Measurements from ENCODE around the gene SMIM5. TPM values are rescaled to one million over a fixed set of nuclear protein-coding genes. Genes with fewer than 3 reads are reported as not detected.

SMIM5 gene
- total RNA-seq, 4 donors from 2014 or later = 7.1 to 11.9 (median 9.5) TPM

DNA sequence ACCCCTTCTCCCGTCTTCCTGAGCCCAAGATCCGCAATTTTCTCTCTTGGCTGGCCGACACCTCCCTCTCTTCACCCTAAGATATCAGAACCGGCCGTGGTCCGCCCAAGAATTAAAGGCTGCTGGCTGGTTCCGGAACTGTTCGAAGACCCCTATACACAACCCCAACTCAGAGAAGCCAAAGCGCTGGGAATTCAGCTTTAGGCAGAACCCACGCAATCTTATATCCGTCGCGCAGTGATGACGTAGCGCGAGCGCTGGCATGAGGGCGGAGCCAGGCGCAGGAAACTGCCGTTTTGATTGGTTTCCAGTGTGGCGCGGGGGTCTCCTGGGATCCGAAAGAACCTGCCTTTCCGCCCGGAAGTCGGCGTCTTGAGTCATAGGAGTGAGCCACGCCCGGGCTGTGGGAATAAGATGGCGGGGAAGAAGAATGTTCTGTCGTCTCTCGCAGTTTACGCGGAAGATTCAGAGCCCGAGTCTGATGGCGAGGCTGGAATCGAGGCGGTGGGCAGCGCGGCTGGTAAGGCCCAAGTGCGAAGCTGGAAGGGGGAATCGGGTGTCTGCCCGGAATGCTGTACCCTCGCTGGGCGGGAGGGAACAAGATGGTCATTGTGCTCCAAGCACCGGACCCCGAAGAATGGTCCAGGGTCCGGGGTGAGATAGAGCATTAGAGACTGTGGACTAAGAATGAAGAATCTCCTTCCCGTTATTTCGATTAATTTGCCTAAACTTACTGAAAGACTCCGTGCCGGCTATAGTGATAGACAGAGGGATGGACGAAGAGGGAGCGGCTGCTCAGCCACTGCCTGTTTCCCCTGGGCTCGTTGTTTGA, 33.9 kb downstream of the SMIM5 start, which contains the start of the genes RECQL5 and SAP30BP:
TSS of gene RECQL5 (minus strand) at position 196 of the 832 bp plus-strand sequence. CDS start 597 bp downstream, outside the sequence.
TSS of gene SAP30BP (plus strand) at position 380 of the 832 bp plus-strand sequence. CDS start at position 415, 35 bp downstream.
- 0% methylated on average over 55 of the region's 55 CpGs for WGBS, 2 donors
- H3K4me3 ChIP-seq (ENCODE audit: low read depth, poor library complexity, severe bottlenecking) = peak within 1 kb of the TSS; percentile 79
- DNase-seq (ENCODE audit: low spot score in 2 of 2) = peak; percentile 96 to 100
- intact Hi-C loops (cut with DNase I; ENCODE audit: low total_unique reads) = no loop called here
- TF ChIP-seq, protein P1, sequence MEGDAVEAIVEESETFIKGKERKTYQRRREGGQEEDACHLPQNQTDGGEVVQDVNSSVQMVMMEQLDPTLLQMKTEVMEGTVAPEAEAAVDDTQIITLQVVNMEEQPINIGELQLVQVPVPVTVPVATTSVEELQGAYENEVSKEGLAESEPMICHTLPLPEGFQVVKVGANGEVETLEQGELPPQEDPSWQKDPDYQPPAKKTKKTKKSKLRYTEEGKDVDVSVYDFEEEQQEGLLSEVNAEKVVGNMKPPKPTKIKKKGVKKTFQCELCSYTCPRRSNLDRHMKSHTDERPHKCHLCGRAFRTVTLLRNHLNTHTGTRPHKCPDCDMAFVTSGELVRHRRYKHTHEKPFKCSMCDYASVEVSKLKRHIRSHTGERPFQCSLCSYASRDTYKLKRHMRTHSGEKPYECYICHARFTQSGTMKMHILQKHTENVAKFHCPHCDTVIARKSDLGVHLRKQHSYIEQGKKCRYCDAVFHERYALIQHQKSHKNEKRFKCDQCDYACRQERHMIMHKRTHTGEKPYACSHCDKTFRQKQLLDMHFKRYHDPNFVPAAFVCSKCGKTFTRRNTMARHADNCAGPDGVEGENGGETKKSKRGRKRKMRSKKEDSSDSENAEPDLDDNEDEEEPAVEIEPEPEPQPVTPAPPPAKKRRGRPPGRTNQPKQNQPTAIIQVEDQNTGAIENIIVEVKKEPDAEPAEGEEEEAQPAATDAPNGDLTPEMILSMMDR (IDR thresholded peaks at IDR 0.05) = no peak
- peak in 1 of 2 donors; percentile 79 for TF ChIP-seq POLR2A (IDR thresholded peaks at IDR 0.05)

DNA sequence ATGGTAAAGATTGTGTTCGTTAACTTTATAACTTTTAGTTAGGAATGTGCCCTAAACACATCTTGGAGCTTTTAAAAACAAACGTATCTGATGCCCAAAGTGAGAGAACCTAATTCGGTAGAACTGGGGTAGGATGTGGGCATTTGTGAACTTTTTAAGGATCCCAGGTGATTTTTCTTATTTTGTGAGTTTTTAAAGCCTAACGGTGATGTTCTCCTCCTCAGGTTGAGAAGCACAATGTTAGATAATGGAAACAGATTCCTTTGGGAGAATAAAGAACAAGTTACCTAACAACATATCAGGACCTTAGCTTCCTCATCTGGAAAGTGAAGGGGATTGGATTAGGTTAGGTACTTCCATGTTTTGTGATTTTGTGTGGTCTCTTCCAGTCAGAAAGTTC, 34.6 kb downstream of the SMIM5 start:
- WGBS, 2 donors = 5 to 9% methylated on average over 4 of the region's 4 CpGs
- peak overlapping the region; percentile 79 for H3K4me3 ChIP-seq (ENCODE audit: low read depth, poor library complexity, severe bottlenecking)
- TF ChIP-seq, protein P1 (IDR thresholded peaks at IDR 0.05) = no peak
- no peak for TF ChIP-seq POLR2A (IDR thresholded peaks at IDR 0.05)
- intact Hi-C loops (cut with DNase I; ENCODE audit: low total_unique reads) = no loop called here
- DNase-seq (ENCODE audit: low spot score in 2 of 2) = no peak

DNA sequence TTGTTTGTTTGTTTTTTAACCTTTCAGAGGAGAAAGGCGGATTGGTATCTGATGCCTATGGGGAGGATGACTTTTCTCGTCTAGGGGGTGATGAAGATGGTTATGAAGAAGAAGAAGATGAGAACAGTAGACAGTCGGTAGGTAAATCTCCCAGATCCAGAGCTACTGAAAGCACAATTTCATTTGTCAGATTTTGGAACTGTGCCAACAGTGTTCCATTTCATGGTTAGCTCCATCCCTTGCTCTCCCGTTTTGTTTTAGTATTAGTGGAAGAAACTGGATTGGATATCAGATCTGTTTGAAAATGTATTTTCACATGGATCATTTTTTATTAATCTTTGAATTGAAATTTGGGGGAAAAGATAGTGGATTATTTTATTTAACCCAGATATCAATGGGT, 35.3 kb downstream of the SMIM5 start:
- TF ChIP-seq POLR2A (IDR thresholded peaks at IDR 0.05) = no peak
- TF ChIP-seq, protein P1 (IDR thresholded peaks at IDR 0.05) = no peak
- intact Hi-C loops (cut with DNase I; ENCODE audit: low total_unique reads) = no loop called here
- WGBS, 2 donors = 66 to 70% methylated on average over 4 of the region's 4 CpGs
- no peak for DNase-seq (ENCODE audit: low spot score in 2 of 2)
- no peak overlapping the region for H3K4me3 ChIP-seq (ENCODE audit: low read depth, poor library complexity, severe bottlenecking)

DNA sequence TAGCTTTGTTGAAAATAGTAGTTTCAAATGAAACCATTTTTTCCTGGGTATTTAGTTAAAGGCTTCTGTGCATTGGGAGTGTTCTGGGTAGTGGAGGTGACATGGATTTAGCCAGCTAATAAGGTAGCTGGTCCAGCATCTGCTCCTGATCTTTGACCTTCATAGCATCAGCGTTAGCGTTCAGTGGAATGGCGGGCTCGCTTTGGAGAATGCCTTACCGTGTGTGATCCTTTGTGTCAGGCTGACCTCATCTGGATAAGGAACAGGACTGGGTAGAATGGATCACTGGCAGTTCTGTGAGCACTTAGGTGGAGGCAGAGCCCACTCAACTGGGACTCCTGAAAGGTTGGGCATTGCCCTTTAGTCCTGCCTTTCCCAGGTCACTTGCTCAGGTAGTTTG, 37.6 kb downstream of the SMIM5 start:
- intact Hi-C loops (cut with DNase I; ENCODE audit: low total_unique reads) = loop anchor here (5.0 kb wide), 1 partner anchor 81 kb away; no protein-coding TSS in a partner anchor
- H3K4me3 ChIP-seq (ENCODE audit: low read depth, poor library complexity, severe bottlenecking) = no peak overlapping the region
- no peak for DNase-seq (ENCODE audit: low spot score in 2 of 2)
- TF ChIP-seq, protein P1 (IDR thresholded peaks at IDR 0.05) = no peak
- no peak for TF ChIP-seq POLR2A (IDR thresholded peaks at IDR 0.05)
- WGBS, 2 donors = 77 to 80% methylated on average over 5 of the region's 5 CpGs

DNA sequence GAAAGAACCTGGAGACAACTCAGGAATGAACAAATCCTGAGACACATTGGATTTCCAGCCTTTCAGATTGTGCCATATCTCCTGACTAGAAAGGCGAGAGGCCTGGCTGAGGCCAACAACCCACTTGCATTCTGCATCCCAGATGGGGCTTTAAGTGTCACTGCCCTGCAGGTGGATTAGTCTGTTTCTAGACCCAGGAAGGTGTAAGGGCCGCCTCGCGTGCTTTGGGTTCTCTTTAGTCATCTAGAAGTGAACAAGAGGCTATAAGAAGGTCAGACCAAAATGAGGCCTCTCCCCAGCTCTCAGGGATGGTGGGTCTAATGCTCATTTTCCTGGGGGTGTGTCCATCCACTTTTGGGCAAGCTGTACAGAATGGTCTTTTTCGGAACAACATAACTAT, 38.8 kb downstream of the SMIM5 start:
- TF ChIP-seq, protein P1 (IDR thresholded peaks at IDR 0.05) = no peak
- TF ChIP-seq POLR2A (IDR thresholded peaks at IDR 0.05) = no peak
- H3K4me3 ChIP-seq (ENCODE audit: low read depth, poor library complexity, severe bottlenecking) = no peak overlapping the region
- 93 to 94% methylated on average over 5 of the region's 5 CpGs for WGBS, 2 donors
- intact Hi-C loops (cut with DNase I; ENCODE audit: low total_unique reads) = loop anchor here (5.0 kb wide), 1 partner anchor 80 kb away; no protein-coding TSS in a partner anchor
- DNase-seq (ENCODE audit: low spot score in 2 of 2) = no peak
